Measurements from ENCODE around the gene BCAN.

Gene BCAN

DNA sequence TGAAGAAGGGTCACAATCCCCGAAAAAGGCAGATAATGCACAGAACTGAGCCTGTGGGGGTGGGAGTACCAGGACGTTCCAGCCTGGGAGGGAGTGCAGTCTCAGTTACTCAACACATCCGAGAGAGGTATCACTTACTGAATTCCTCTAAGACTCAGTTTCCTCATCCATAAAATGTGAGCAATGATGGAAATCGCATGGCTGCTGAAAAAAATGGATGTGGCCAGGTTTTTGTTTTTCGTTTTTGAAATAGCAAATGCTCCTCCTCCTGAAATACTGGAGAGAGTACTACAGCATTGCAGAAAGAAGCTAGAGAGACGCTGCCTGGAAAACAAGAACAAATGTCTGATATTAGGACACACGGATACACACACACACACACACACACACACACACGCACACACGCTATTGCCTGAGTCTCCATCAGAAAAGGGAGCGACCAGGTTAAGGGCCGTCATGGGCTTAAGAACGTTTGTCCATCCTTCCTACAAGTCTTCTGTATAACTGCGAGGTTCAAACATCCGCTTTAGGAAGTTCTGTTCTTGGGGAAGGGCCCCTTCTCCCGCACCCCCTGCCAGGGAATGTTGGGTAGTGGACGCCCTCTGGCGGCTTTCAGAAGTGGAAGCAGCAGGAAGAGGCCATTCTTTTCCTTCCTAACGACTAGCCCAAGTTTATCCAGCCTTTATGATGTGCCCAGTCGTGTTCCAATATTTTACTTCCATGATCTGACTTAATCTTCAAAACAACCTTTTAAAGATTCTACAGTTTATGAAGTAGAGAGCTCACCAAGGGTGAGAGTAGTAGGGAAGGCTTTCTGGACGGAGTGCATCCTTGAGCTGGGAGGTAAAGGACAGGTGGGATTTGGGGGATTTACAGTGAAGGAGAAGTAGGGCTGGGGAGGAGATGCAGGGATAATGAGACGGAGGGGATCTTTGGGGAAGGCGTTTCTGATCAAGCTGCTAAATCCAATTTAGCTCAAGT lies 36.0 kb downstream of the BCAN start:
- DNase-seq (ENCODE audit: low read depth in 2 of 2), result no peak

- DNase-seq (ENCODE audit: low read depth in 2 of 2), result no peak
Observed at GRCh38 chr1:156680056-156680455, 38.1 kb downstream of the BCAN start.

DNA sequence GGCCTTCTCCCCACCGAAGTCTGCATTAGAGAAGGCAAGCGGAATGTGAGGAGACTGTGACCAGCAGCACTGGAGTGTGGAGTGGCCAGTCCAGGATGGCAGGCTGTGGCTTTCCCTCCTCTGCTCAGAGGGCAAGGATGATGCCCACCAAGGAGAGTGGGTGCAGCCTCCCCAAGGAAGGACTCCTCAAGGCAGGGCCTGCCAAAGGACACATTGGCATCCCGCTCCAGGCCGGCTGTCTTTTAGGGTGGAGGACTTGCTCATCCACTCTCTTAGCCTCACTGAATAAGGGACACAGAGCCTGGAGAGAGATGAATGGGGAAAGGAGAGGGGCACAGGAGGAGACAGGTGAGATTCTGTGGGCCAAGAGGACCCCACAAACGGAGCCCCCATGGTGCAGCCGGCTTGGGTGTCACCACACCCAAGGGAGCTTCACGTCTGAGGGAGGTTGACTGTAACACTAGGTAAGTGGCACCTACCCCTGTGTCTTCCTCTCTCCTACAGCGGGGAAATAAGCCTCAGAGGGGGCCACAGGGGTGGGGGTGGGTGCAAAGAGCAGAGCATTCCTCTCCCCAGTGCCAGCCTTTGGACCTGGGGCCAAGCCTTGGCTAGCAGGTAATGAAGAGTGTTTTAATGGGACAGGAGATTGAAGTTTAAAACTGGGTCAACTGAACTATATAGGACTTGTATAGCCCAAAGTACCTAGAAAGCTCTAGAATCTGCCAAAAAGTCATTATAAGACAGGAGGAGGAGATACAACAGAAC lies 39.5 kb downstream of the BCAN start:
- DNase-seq (ENCODE audit: low read depth in 2 of 2), result no peak

GRCh38 chr1:156682166-156682890 lies 40.4 kb downstream of the BCAN start:
- DNase-seq (ENCODE audit: low read depth in 2 of 2), result no peak

DNA sequence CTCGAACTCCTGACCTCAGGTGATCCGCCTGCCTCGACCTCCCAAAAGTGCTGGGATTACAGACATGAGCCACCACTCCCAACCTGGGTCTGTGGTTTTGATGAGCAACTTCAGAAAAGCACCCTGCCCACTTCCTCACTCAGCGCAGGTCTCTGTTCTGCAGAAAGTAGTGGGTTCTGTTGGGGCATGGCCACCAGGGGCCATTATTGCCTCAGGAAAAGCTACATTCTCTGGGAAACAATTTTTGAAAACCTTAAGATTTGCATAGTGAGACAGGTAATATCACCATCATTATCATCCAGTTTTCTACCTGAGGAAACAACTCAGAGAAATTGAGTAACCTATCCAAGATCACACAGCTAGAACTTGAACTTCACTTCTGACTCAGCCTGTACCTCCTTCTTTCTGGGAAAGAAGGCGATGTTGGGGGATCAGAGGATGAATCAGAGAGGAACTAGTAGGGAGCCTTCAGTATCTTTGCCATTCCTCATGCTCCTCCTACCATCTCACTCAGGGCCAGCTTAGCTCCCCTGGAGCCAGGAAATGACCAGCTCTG lies 42.4 kb downstream of the BCAN start:
- DNase-seq (ENCODE audit: low read depth in 2 of 2), result peak in 1 of 2 experiments; percentile 29

DNA sequence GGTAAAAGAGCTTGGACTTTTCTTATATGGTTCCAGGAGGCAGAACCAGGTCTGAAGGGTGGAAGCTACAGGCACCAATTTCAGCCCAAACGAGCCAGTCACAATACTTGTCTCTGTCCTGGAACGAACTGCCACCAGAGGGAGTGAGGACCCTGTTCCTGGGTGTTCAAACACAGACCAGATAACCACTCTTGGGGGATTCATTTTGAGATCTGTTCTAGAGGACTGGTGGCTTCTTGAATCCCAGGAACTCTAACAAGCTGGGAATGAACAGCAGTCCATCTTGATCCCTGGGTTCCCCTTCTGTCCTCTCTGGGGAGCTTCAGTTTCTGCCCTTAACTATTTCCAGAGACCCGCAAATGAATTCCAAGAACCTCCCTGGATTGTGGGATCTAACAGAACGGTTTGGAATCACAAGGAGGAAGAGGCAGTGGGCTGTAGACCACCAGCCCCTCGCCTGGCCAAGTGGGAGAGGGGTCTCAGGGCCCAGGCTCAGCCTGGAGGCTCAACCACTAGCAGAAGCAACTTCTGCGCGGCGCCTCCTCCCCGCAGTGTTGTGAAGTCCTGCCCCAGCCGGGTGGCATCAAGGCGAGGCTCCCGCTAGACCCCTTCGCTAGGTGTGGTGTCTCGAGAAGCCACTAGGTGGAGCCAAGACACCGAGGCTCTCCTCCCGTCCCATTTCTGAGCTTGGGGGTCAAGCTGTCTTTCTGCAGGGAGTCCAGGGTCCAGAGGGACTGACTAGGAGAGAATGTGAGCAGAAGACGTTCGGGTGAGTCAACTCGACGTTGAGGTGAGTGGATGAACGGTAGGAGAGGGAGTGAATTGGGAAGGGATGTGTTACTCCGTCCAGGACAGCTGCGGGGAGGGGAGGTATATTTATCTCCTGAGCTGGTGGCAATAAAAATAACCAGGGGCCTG lies 47.4 kb downstream of the BCAN start:
- peak; percentile 46 to 71 for DNase-seq (ENCODE audit: low read depth in 2 of 2)

GRCh38 chr1:156689953-156690674 lies 48.2 kb downstream of the BCAN start:
- no peak for DNase-seq (ENCODE audit: low read depth in 2 of 2)

- no peak for DNase-seq (ENCODE audit: low read depth in 2 of 2)
Observed at GRCh38 chr1:156690675-156691036, 48.7 kb downstream of the BCAN start.

DNA sequence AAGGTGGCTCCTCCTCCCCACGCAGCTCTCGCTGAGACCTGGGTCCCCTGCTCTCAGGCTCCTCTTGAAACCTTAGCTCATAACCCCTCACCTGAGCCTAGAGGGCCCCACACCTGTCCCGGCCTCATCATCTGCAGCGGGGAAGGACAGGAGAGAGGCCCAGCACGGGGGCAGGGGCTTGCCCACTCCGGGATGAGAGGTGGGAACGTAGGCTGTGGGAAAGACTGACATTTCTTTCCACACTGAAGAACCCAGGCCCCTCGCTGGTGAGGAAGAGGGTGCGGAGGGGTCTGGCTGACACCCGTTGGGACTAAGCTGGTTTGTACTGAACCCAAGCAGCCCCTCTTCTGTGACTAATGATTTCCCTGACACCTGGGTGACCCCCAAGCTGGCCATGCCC lies 49.3 kb downstream of the BCAN start:
- DNase-seq (ENCODE audit: low read depth in 2 of 2), result no peak

DNA sequence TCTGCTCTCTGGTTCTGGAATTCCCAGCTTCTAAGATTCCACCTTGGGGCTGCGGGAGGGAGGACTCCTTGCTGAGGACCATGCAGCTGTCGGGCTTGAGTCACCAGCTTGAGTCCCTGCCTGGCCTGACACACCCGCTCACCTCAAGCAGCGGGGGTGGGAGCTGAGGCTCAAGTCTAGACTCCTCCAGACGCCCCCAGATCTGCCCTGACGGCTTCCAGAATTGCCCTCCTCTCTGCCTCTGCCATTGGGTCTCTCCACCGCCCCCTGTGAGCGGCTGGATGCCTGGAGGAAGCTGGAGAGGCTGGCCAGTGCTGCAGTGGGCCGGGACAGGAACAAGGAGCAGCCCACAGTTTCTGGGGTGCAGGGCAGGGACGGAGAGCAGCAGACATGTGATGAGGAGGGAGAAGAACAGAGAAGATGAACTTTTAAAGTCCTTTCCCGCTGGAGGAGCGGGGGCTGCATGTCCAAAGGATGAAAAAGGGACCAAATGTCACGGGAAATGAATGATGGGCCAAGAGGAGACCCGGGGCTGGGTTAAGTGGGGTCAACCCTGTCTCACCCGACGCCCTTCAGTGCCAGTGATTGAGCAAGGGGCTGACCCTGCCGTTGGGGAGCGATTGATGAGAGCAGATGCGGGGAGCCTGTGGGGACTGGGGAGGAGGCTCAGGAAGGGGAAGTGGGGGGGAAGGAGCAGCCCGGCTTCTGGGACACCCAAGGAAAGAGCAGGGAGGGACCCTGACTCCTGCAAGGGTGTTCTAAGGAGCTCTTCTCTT lies 49.9 kb downstream of the BCAN start:
- DNase-seq (ENCODE audit: low read depth in 2 of 2), result no peak

DNA sequence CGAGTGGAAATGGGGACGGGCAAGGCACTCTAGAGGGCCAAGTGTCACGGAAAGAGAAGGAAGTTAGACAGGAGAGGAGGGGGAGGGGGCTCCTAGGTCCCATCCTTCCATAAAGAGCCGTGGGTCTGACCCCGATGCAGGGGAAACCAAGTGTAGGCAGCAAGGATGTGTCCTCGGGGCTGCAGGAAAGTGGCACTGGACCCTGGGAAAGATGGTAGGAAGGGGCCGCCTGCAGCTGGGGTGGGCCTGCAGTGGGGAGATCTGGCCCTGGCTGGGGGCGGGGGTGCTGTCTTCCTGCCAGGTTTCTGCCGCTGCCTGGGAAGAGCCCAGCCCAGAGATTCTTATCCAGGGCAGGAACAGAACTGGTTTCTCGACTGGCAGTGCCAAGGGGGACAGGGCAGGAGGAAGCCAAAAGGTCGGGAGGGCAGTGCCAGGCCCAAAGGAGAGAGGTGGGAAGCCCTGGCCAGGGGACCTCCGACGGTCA lies 50.6 kb downstream of the BCAN start:
- no peak for DNase-seq (ENCODE audit: low read depth in 2 of 2)

- no peak for DNase-seq (ENCODE audit: low read depth in 2 of 2)
Observed at GRCh38 chr1:156692925-156693847, 51.3 kb downstream of the BCAN start.

GRCh38 chr1:156693848-156694689 lies 52.2 kb downstream of the BCAN start:
- no peak for DNase-seq (ENCODE audit: low read depth in 2 of 2)

GRCh38 chr1:156694690-156694962 lies 52.7 kb downstream of the BCAN start:
- no peak for DNase-seq (ENCODE audit: low read depth in 2 of 2)

- no peak for DNase-seq (ENCODE audit: low read depth in 2 of 2)
Observed at GRCh38 chr1:156696755-156697154, 54.8 kb downstream of the BCAN start.

DNA sequence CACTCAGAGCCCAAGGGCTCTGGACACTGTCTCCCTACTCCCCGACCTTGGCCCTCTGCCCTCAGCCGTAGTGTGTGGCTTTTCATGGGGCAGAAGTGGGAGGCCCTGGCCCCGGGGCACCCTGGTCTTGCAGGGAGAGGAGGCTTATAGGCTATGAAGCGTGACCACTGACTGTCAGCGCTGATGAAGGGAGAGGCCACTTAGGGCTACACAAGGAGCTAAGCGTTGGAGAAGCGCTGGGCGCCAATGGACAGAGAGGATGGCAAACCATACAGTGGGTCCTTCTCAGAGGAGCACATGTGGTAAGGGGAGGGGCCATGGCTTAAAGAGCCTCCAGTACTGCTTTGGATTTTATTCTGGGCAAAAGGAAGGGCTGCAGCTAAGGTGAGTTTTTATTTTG lies 55.6 kb downstream of the BCAN start:
- DNase-seq (ENCODE audit: low read depth in 2 of 2), result no peak

DNA sequence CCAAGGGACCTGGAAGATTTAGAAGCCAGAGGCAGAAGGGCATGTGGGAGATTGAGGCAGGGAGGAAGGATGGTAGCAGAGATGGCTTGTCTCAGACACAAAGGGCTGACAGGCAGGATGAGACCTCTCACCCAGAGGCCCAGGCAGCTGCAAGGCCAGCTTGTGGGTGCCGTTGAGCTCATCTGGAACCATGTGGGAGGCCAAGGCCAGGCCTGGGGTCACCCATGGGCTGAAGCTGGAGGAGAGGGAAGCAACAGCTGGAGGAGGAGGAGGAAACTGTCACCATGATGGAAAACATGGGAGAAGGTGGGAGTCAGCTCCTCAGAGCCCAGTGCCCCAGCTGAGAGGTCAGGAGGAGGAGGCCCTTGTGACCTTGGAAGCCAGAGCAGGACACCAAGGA lies 57.1 kb downstream of the BCAN start:
- no peak for DNase-seq (ENCODE audit: low read depth in 2 of 2)

Data from stimulated activated CD4-positive, alpha-beta T cell treated with anti-CD3 and anti-CD28 coated beads, Interleukin-12 subunit alpha, Interleukin-12 subunit beta, amount 100 ng/mL, for 24 hours (primary cell).